Measurements from ENCODE around the gene TM6SF1. TPM values are rescaled to one million over a fixed set of nuclear protein-coding genes. Genes with fewer than 3 reads are reported as not detected.

TM6SF1 gene
- total and polyA plus RNA-seq, 2 of the 4 experiments (the other 2 are of a cell fraction): 1.6 to 1.9 TPM

- TF ChIP-seq CHD1 (IDR thresholded peaks at IDR 0.05; ENCODE audit: low read depth, low read length): no peak
- TF ChIP-seq ELK1 (IDR thresholded peaks at IDR 0.05; ENCODE audit: borderline replicate concordance, low read depth, low read length): no peak
- TF ChIP-seq BHLHE40 (IDR thresholded peaks at IDR 0.05; ENCODE audit: low read depth, low read length): no peak
- TF ChIP-seq RCOR1 (IDR thresholded peaks at IDR 0.05; ENCODE audit: insufficient replicate concordance, low read length): no peak
- no peak for TF ChIP-seq NFE2L2 (IDR thresholded peaks at IDR 0.05; ENCODE audit: low read depth, low read length)
- no peak for TF ChIP-seq CEBPB (IDR thresholded peaks at IDR 0.05; ENCODE audit: low read depth, low read length)
- H3K14ac ChIP-seq (replicated peaks; ENCODE audit: low read depth, low read length): no peak overlapping the region
- no peak overlapping the region for H3K23ac ChIP-seq (ENCODE audit: low read depth, low read length)
- H3K36me3 ChIP-seq (ENCODE audit: control insufficient read depth, insufficient read depth, low read length): no peaks in the 10 kb centered on the region
- WGBS, 2 experiments (ENCODE audit: extremely low coverage in 2 of 2, insufficient read length in 1 of 2): no CpG with 5 or more reads among the region's 3 CpGs
- no peak for DNase-seq
- no peaks in the 10 kb centered on the region for H3K9me3 ChIP-seq (ENCODE audit: control insufficient read depth, insufficient read depth, low read length)
- no peak overlapping the region for H3K4ac ChIP-seq (ENCODE audit: low read depth, low read length)
- no peak overlapping the region for H4K8ac ChIP-seq (ENCODE audit: low read depth in 2 of 2, low read length in 2 of 2)
- H3K9me1 ChIP-seq (ENCODE audit: insufficient read depth, low read length): peaks cover 3% of the 10 kb centered on the region; the same call in 1 of the 2 replicates
- no peak for ATAC-seq (ENCODE audit: low read depth)
- peaks cover 41 to 43% of the 10 kb centered on the region in 2 experiments for H3K79me1 ChIP-seq (ENCODE audit: low read depth in 1 of 2, low read length in 2 of 2)
- H2BK120ac ChIP-seq (ENCODE audit: low read depth, low read length): no peak overlapping the region
- no peak overlapping the region for H4K5ac ChIP-seq (ENCODE audit: low read depth, low read length)
- no peak overlapping the region for H3K18ac ChIP-seq (ENCODE audit: low read depth, low read length)
- CTCF ChIA-PET: no interaction called here
- no peak overlapping the region for H2AK9ac ChIP-seq (replicated peaks; ENCODE audit: low read depth, low read length, poor library complexity)
- BruUV-seq (replicated peaks): no TSS peak
- H3K4me2 ChIP-seq (ENCODE audit: low read depth, low read length): no peak overlapping the region
- POLR2A ChIA-PET (ENCODE audit: unreplicated experiment): no interaction called here
- H3K27ac ChIP-seq (ENCODE audit: insufficient read depth, low read length): no peak overlapping the region
- intact Hi-C loops (cut with micrococcal nuclease): no loop called here
- H2AFZ ChIP-seq (replicated peaks; ENCODE audit: low read length, poor library complexity): no peak overlapping the region
- no peak overlapping the region for H3K56ac ChIP-seq (ENCODE audit: extremely low read depth, insufficient read depth, low read length)
- no peak overlapping the region for H2AK5ac ChIP-seq (ENCODE audit: low read depth, low read length)
- no peak overlapping the region for H2BK20ac ChIP-seq (ENCODE audit: low read depth, low read length)
- H4K91ac ChIP-seq (ENCODE audit: insufficient read depth, low read depth, low read length): no peak overlapping the region
- H3K4me3 ChIP-seq (ENCODE audit: insufficient read depth, low read depth, low read length): no peak overlapping the region
- dilution Hi-C loops (cut with HindIII; ENCODE audit: low sequenced_read_pairs, unreplicated experiment): no loop called here
- no peaks in the 10 kb centered on the region for H3K4me1 ChIP-seq (ENCODE audit: control insufficient read depth, insufficient read depth, low read length)
- H3K27me3 ChIP-seq (ENCODE audit: control insufficient read depth, insufficient read depth, low read length): no peaks in the 10 kb centered on the region
- no peak overlapping the region for H2BK5ac ChIP-seq (ENCODE audit: low read depth, low read length, poor library complexity, severe bottlenecking)
- in situ Hi-C loops (cut with MboI; ENCODE audit: low sequenced_read_pairs): no loop called here
- H4K20me1 ChIP-seq (ENCODE audit: insufficient read depth, low read length): peaks cover 5% of the 10 kb centered on the region; the same call in 1 of the 2 replicates
- H2BK15ac ChIP-seq (ENCODE audit: low read depth, low read length): no peak overlapping the region
- H3K9ac ChIP-seq (ENCODE audit: low read depth, low read length): no peak overlapping the region
Observed at GRCh38 chr15:83178869-83179325, 71.5 kb downstream of the TM6SF1 start.
